ENCODE data around the gene RBMS1.

GRCh38 chr2:160419776-160420505, 73.7 kb downstream of the RBMS1 start:
- no peak for TF ChIP-seq CTCF (IDR thresholded peaks at IDR 0.05)
- no peak for TF ChIP-seq POLR2A (IDR thresholded peaks at IDR 0.05)
